Osteoblast (primary cell): Measurements from ENCODE around the gene SSBP2. TPM values are rescaled to one million over a fixed set of nuclear protein-coding genes. Genes with fewer than 3 reads are reported as not detected.
"Not testable (repeated sequence)": the region's sequence is repeated elsewhere in the genome, so short reads cannot be mapped to it uniquely, and the experiment has no call there.

Source experiments
- DNase-seq: peaks from one replicate; pipeline ENCODE4 v3.0.0; 2011; ENCODE audit warnings: low spot score, mixed read lengths; ENCODE audit not compliant: insufficient read length; ENCODE audit errors: missing footprints
- H2AFZ ChIP-seq: 2 replicates; pipeline ENCODE4 v1.6.0; 2011; ENCODE audit warnings: mild to moderate bottlenecking, low read length
- H3K27ac ChIP-seq: 2 replicates; pipeline ENCODE4 v1.5.1; 2011; ENCODE audit warnings: mild to moderate bottlenecking, low read depth, low read length, moderate library complexity
- H3K27me3 ChIP-seq: 2 replicates; pipeline ENCODE4 v1.6.0; 2012; ENCODE audit warnings: mild to moderate bottlenecking, control low read depth, inconsistent platforms, low read length, moderate library complexity; ENCODE audit not compliant: insufficient read depth
- H3K36me3 ChIP-seq: 2 replicates; pipeline ENCODE4 v1.5.1; 2011; ENCODE audit warnings: mild to moderate bottlenecking, low read length, control low read depth, moderate library complexity; ENCODE audit not compliant: insufficient read depth
- H3K4me1 ChIP-seq: 2 replicates; pipeline ENCODE4 v1.5.1; 2011; ENCODE audit warnings: mild to moderate bottlenecking, low read length, control low read depth, moderate library complexity; ENCODE audit not compliant: insufficient read depth
- H3K4me2 ChIP-seq: 2 replicates; pipeline ENCODE4 v1.6.0; 2011; ENCODE audit warnings: mild to moderate bottlenecking, low read length; ENCODE audit not compliant: insufficient read depth
- H3K4me3 ChIP-seq: fragments of 200-600 bp; sonication (generic); 3 replicates; pipeline ENCODE4 v1.5.1; 2012; ENCODE audit warnings: mild to moderate bottlenecking, low read length, inconsistent platforms; ENCODE audit not compliant: insufficient read depth
- H3K79me2 ChIP-seq: 2 replicates; pipeline ENCODE4 v1.6.0; 2012; ENCODE audit warnings: mild to moderate bottlenecking, low read length, control low read depth, inconsistent platforms; ENCODE audit not compliant: insufficient read depth
- H3K9me3 ChIP-seq: 2 replicates; pipeline ENCODE4 v1.5.1; 2011; ENCODE audit warnings: low read depth, low read length, control low read depth
- H4K20me1 ChIP-seq: 2 replicates; pipeline ENCODE4 v1.6.0; 2012; ENCODE audit warnings: mild to moderate bottlenecking, low read length, control low read depth; ENCODE audit not compliant: insufficient read depth
- total RNA-seq: library from RNA; depleted of rRNA; stranded (reverse); fragments of >200 nt; gene quantifications from 2 replicates; pipeline ENCODE4 v1.2.3, GENCODE V29; 2012
- TF ChIP-seq, protein P1 (sequence below): IDR thresholded peaks from 2 replicates; pipeline ENCODE4 v1.5.1; 2011; ENCODE audit warnings: mild to moderate bottlenecking, low read depth, low read length, moderate library complexity; ENCODE audit errors: extremely low read depth

The SSBP2 gene
- total RNA-seq, 1 donor, result 18.1 TPM

DNA sequence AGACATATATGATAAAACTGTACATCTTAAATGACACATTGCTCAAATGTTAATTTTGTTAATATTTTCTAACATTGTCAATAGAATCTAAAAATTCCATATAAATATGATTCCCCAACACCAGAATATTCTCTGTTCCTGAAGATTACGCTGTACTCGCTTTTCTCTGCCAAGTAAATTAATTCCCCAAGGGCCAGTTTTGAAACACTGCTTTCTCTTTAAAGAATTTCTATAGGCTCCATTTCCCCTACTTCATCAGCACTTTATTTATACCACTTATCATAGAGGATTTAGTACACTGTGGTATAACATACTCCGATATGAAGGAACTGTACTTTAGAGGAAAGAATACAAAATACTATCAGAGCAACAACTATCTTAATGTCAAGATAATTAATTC lies 255.6 kb downstream of the SSBP2 start:
- TF ChIP-seq, protein P1, sequence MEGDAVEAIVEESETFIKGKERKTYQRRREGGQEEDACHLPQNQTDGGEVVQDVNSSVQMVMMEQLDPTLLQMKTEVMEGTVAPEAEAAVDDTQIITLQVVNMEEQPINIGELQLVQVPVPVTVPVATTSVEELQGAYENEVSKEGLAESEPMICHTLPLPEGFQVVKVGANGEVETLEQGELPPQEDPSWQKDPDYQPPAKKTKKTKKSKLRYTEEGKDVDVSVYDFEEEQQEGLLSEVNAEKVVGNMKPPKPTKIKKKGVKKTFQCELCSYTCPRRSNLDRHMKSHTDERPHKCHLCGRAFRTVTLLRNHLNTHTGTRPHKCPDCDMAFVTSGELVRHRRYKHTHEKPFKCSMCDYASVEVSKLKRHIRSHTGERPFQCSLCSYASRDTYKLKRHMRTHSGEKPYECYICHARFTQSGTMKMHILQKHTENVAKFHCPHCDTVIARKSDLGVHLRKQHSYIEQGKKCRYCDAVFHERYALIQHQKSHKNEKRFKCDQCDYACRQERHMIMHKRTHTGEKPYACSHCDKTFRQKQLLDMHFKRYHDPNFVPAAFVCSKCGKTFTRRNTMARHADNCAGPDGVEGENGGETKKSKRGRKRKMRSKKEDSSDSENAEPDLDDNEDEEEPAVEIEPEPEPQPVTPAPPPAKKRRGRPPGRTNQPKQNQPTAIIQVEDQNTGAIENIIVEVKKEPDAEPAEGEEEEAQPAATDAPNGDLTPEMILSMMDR, result no peak
- Histone ChIP-seq H3K27me3 (no peaks in the 10 kb centered on the region), H3K79me2 (no peaks in the 10 kb centered on the region), H3K4me2 (no peak overlapping the region), H2AFZ (no peak overlapping the region), H3K9me3 (no peaks in the 10 kb centered on the region), H3K4me3 (no peak overlapping the region), H4K20me1 (no peaks in the 10 kb centered on the region), H3K36me3 (no peaks in the 10 kb centered on the region), H3K27ac (no peak overlapping the region), H3K4me1 (no peaks in the 10 kb centered on the region)
- DNase-seq, result no peak

DNA sequence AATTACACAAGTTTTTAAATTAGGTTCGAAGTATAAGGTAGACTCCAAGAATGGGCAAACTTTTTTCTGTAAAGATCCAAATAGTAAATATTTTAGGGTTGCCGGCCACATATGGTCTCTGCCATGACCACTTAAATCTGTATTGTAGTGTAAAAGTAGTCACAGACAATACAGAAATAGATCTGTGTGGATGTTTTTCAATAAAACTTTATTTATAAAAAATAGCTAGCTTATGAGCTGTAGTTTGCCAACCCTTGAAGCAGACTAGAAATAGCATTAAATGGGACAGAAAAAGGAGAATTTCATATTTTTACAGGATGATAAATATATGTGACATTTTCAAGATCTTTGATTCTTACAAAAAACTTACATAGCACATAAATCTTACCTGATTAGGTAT lies 262.0 kb downstream of the SSBP2 start:
- Histone ChIP-seq H3K4me3 (no peak overlapping the region), H3K9me3 (no peaks in the 10 kb centered on the region), H3K36me3 (no peaks in the 10 kb centered on the region), H3K4me2 (no peak overlapping the region), H3K79me2 (no peaks in the 10 kb centered on the region), H3K27me3 (no peaks in the 10 kb centered on the region), H2AFZ (no peak overlapping the region), H3K27ac (no peak overlapping the region), H3K4me1 (no peaks in the 10 kb centered on the region), H4K20me1 (no peaks in the 10 kb centered on the region)
- DNase-seq, result no peak
- TF ChIP-seq, protein P1, result no peak

DNA sequence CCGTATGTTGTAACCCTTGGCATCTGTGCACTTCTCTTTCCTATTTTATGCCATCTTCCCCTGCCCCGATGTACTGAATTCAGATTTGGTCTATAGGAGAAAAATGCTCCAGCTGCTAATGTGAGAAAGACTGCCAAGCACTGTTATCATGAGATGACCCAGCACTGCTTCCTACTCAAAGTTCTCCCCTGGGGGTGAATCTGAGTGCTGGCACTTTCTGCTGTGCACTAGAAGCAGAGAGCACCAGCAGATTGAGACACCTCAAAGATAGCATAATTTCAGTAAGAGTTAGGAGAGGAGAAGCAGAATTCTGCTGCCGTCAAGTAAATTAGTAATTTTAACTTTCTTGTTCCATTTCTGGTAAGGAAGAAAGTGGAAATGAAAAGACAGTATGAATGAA lies 264.2 kb downstream of the SSBP2 start:
- Histone ChIP-seq H3K79me2 (no peaks in the 10 kb centered on the region), H3K4me2 (no peak overlapping the region), H4K20me1 (no peaks in the 10 kb centered on the region), H3K4me1 (no peaks in the 10 kb centered on the region), H3K4me3 (no peak overlapping the region), H3K27me3 (no peaks in the 10 kb centered on the region), H3K36me3 (no peaks in the 10 kb centered on the region), H2AFZ (no peak overlapping the region), H3K9me3 (no peaks in the 10 kb centered on the region), H3K27ac (no peak overlapping the region)
- TF ChIP-seq, protein P1, result no peak
- no peak for DNase-seq

DNA sequence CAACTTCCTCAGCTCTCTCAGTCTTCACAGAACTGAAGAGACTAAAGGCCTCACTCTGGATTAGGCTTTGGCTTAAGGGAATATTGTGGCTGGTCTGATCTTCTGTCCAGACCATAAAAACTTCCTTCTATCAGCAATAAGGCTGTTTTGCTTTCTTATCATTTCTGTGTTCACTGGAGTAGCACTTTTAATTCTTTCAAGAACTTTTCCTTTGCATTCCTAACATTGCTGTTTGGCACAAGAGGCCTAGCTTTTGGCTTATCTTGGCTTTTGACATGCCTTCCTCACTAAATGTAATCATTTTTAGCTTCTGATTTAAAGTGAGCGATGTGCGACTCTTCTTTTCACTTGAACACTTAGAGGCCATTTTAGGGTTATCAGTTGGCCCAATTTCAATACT lies 268.3 kb downstream of the SSBP2 start:
- H3K4me1 ChIP-seq, result no peaks in the 10 kb centered on the region
- no peaks in the 10 kb centered on the region for H4K20me1 ChIP-seq
- H3K4me2 ChIP-seq, result no peak overlapping the region
- H3K9me3 ChIP-seq, result no peaks in the 10 kb centered on the region
- H3K27ac ChIP-seq, result no peak overlapping the region
- no peaks in the 10 kb centered on the region for H3K27me3 ChIP-seq
- TF ChIP-seq, protein P1, result no peak
- H3K36me3 ChIP-seq, result no peaks in the 10 kb centered on the region
- no peak overlapping the region for H2AFZ ChIP-seq
- DNase-seq, result no peak
- no peaks in the 10 kb centered on the region for H3K79me2 ChIP-seq
- H3K4me3 ChIP-seq, result no peak overlapping the region

DNA sequence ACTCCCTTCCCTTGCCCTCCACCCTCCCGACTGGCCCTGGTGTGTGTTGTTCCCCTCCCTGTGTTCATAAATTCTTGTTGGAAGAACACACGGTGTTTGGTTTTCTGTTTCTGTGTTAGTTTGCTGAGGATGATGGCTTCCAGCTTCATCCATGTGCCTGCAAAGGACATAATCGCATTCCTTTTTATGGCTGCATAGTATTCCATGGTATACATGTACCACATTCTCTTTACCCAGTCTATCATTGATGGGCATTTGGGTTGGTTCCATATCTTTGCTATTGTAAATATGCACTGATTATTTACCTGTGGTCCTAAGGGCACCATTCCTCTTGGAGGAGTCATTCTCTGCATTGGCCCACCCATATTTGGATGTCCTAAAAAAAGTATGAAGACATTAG lies 277.5 kb downstream of the SSBP2 start:
- H3K4me3 ChIP-seq, H3K9me3 ChIP-seq, H3K27me3 ChIP-seq, H3K36me3 ChIP-seq, H2AFZ ChIP-seq, DNase-seq, H3K79me2 ChIP-seq, H3K27ac ChIP-seq, H3K4me2 ChIP-seq, H4K20me1 ChIP-seq, H3K4me1 ChIP-seq: not testable (repeated sequence)
